GM11168 (cell line): Measurements from ENCODE around the gene MDFI.

Experiments
- in situ Hi-C: fragments of 300-500 bp; cut with MboI; formaldehyde crosslinking; loops from one replicate; pipeline ENCODE4 v1.12.0; 2022; ENCODE audit warnings: low sequenced_read_pairs; ENCODE audit not compliant: unreplicated experiment

The MDFI gene

DNA sequence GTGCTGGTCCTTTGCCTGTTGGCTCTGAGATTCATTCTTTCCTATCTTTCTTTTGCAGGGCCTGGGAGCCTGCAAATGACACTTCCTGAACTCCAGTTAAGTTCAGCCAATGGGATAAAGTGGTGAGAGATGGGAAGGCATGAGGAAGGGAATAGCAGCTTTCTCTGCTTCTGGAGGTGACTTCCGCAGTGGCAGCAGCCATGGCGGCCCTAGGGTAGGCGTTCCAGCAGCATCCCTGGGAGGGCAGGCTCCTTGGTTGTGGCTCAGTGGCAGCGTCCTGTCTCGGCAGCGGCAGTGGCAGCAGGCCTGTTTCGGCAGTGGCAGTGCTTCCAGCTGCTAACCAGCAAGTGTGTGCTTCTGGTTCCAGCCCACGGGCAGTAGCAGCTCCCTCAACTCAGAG, 7.3 kb upstream of the MDFI start:
- in situ Hi-C loops, result no loop called here

GRCh38 chr6:41633056-41633634, 5.1 kb upstream of the MDFI start:
- in situ Hi-C loops, result no loop called here

DNA sequence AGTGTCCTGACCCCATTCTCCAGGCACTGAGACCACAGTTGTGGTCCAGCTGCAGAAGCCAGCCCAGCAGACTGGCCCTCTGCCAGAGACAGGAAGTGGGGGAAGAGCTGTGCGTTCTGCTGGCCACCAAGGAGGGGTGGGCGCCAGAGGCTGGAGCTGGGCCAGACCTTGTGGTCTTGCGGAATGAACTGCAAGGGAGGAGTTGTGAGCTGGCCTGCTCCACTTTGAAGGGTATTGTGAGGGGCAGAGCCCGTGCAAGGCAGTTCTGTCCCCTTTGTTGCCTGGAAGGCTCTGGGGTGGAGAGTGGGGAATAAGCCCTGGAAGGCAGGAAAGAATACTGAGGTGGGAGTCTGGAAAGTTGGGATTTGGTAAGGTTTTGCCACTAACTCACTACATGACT, 3.6 kb upstream of the MDFI start:
- in situ Hi-C loops, result no loop called here

- in situ Hi-C loops, result no loop called here
Observed at GRCh38 chr6:41635365-41635764, 2.9 kb upstream of the MDFI start.

DNA sequence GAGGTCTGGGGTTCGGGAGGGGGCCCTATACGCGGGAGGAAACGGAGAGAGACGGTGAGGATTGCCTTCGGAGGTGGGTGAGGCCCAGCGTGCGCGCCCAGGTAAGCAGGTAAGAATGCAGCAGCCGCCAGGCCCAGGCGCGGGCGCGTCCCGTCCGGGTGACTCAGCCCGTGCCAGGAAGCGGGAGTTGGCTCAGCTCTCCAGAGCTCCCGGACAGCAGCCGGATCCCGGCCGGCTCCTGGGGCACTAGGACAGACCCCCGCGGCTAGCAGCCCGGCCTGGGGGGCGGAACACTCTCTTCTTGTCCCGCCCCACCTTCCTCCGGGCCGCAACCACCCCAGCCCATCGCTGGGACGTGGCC, 1.5 kb upstream of the MDFI start:
- in situ Hi-C loops, result no loop called here

DNA sequence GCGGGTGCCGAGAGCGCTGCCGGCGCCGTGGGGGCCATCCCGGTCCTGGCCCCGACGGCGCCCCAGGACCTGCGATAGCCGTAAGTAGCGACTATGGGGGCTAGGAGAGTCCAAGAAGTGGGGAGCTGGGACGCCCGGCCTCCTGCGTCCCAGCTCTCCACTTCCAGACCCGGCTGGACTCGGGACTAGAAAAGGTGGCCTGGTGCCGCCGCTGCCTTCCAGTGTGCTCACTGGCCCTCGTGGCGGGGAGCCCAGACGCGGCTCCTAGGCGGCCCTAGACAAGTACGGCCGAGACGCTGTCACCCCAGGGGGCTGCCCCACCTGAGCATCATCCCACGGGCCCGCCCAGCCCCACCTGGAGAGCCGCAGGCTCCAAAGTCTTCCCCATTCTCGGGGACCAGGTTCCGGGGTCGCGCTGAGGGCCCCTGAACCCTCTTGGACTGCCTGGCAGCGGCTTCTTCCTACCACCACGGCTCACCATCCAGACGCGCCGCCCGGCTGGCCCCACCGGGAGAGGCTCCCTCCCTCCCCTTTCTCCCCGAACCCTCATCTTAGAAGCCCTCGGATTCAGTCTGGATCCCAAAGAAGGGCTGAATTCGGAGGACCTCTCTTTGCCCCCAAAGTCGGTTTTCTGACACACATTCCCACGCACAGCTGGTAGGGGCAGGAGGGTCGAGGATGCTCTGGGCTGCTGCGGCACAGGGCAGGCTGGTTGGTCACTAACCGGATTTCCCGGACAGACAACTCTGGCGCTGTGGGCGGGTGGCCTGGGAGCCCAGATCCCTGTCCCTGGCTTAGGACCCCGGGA, 870 bp upstream of the MDFI start:
- in situ Hi-C loops, result no loop called here

- in situ Hi-C loops, result no loop called here
Observed at GRCh38 chr6:41638935-41639808, 904 bp downstream of the MDFI start.

DNA sequence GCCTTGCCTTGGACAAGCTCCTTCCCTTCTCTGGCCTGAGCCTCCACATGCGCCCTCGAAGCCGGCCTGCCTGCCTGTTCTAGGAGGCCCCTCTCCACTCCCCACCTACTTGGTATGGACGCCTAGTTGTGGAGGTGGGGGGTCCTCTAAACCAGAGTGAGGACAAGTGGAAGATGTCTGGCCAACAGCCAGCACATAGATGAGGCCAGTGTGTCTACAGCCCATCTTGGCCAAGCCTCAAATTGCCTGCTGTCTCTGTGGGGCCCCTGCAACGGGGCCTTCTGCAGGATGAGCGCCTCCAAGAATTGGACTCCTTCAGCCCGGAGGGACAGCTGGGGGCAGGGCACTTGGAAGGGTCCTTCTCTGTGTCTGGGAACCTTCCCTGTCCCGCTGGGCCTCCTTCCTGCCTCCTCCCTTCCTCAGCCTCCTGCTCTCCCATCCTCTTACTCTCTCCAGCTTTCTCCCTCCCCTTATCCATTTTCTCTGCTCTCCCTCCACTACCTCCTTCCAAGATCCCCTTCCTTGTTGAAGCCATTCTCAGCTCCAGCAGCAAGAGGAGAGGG, 1.6 kb downstream of the MDFI start:
- in situ Hi-C loops, result no loop called here

- in situ Hi-C loops, result no loop called here
Observed at GRCh38 chr6:41640426-41640825, 2.2 kb downstream of the MDFI start.

GRCh38 chr6:41641352-41641925, 3.2 kb downstream of the MDFI start:
- in situ Hi-C loops, result no loop called here

GRCh38 chr6:41642090-41642959, 4.1 kb downstream of the MDFI start:
- in situ Hi-C loops, result no loop called here

- in situ Hi-C loops, result no loop called here
Observed at GRCh38 chr6:41642960-41643898, 5.0 kb downstream of the MDFI start.

- in situ Hi-C loops, result no loop called here
Observed at GRCh38 chr6:41643899-41644269, 5.6 kb downstream of the MDFI start.

DNA sequence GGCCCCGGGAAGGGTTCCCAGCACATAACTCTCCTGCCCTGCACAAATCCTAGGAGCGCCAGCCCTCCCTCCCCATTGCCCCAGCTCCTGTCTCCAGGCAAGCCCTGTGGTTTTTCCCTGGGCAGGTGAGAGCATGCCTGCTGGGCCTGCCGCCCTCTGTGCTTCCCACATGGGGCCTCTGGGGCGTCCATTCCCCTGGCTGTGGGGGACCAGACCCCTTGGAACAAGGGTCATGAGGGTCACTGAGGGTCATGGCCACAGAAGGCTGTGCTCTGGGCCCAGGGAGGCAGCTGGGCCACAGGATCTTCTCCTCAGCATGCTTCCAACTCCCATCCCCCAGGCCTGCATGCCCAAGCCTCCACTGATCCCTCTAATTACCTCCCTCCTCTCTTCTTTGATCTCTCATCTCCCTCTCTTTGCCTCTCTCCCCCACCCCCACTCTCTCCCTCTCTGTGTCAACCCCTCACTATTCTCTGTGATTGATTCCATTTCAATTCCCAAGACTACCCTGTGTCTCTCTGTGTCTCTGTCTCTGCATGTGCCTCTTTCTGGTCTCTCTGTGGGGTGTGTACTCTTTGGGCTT, 6.1 kb downstream of the MDFI start:
- in situ Hi-C loops, result no loop called here

GRCh38 chr6:41645007-41645618, 6.8 kb downstream of the MDFI start:
- in situ Hi-C loops, result no loop called here

DNA sequence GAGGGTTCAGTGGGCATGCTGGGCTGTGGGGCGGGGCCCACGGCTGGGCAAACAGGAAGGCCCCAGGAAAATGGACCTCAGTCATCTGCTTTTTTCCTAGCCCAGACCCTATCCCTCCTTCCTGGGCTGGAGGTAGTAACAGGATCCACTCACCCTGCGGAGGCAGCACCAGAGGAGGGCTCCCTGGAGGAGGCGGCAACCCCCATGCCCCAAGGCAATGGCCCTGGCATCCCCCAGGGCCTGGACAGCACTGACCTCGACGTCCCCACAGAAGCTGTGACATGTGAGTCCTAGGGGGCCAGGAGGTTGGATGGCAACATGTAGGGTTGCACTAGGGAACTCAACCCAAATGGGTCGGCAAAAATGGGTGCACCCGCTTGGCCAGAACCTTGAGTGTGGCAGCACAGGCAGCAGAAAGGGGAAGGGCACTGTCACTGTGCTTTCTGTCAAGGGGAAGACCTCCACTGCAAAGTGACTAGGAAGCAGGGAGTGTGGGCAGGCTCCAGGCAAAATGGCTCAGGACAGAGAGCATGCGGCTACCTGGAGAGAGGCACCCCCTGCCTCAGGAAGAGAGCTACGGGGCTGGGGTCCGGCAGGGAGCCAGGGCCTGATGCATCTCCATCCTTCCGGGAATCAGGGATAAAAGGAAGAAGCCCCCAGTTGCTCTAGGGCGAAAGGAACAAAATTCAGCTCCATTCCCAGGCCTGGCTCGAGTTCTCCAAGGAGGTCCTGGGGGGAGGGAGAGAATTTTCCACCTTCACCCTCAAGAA, 7.9 kb downstream of the MDFI start:
- in situ Hi-C loops, result no loop called here

GRCh38 chr6:41647061-41647511, 8.8 kb downstream of the MDFI start:
- in situ Hi-C loops, result no loop called here
